Mesendoderm (in vitro differentiated cells): ENCODE data around the gene VTI1A.

Source experiments
- DNase-seq: peaks from one replicate; pipeline ENCODE4 v3.0.0; 2013
- H2AK5ac ChIP-seq: 2 replicates; pipeline ENCODE4 v1.6.1; 2013; ENCODE audit warnings: low read length, inconsistent platforms
- H2BK120ac ChIP-seq: 2 replicates; pipeline ENCODE4 v1.6.1; 2013; ENCODE audit warnings: low read depth, mild to moderate bottlenecking, low read length, moderate library complexity, mixed read lengths
- H2BK15ac ChIP-seq: replicated peaks from 2 replicates; pipeline ENCODE4 v1.6.1; 2013; ENCODE audit warnings: low read depth, mild to moderate bottlenecking, moderate library complexity
- H2BK5ac ChIP-seq: 2 replicates; pipeline ENCODE4 v1.6.1; 2013; ENCODE audit warnings: low read length, inconsistent platforms
- H3K18ac ChIP-seq: 2 replicates; pipeline ENCODE4 v1.6.1; 2013; ENCODE audit warnings: mild to moderate bottlenecking, low read length, mixed read lengths
- H3K23ac ChIP-seq: one replicate; pipeline ENCODE4 v1.6.1; 2013; ENCODE audit warnings: low read length
- H3K27ac ChIP-seq: 2 replicates; pipeline ENCODE4 v1.5.1; 2013; ENCODE audit warnings: low read depth, mild to moderate bottlenecking, inconsistent platforms, low read length, moderate library complexity
- H3K27me3 ChIP-seq: 2 replicates; pipeline ENCODE4 v1.6.1; 2013; ENCODE audit warnings: low read length, control low read depth, mild to moderate bottlenecking, inconsistent platforms; ENCODE audit not compliant: insufficient read depth, poor library complexity
- H3K36me3 ChIP-seq: 2 replicates; pipeline ENCODE4 v1.6.1; 2013; ENCODE audit warnings: low read length, inconsistent platforms; ENCODE audit not compliant: control insufficient read depth, insufficient read depth
- H3K4ac ChIP-seq: one replicate; pipeline ENCODE4 v1.6.1; 2013; ENCODE audit warnings: low read depth, mild to moderate bottlenecking, low read length, moderate library complexity
- H3K4me1 ChIP-seq: 2 replicates; pipeline ENCODE4 v1.6.1; 2013; ENCODE audit warnings: low read depth, low read length, inconsistent platforms; ENCODE audit not compliant: control insufficient read depth
- H3K4me2 ChIP-seq: 2 replicates; pipeline ENCODE4 v1.6.1; 2013; ENCODE audit warnings: low read length
- H3K4me3 ChIP-seq: 2 replicates; pipeline ENCODE4 v1.5.1; 2013; ENCODE audit warnings: mild to moderate bottlenecking, low read length
- H3K56ac ChIP-seq: one replicate; pipeline ENCODE4 v1.6.1; 2013; ENCODE audit warnings: low read length
- H3K79me1 ChIP-seq: 2 replicates; pipeline ENCODE4 v1.6.1; 2013; ENCODE audit warnings: low read length, inconsistent platforms
- H3K79me2 ChIP-seq: 2 replicates; pipeline ENCODE4 v1.6.1; 2013; ENCODE audit warnings: mild to moderate bottlenecking, low read length; ENCODE audit not compliant: control insufficient read depth, insufficient read depth
- H3K9ac ChIP-seq: 2 replicates; pipeline ENCODE4 v1.6.1; 2013; ENCODE audit warnings: low read length, inconsistent platforms
- H4K5ac ChIP-seq: one replicate; pipeline ENCODE4 v1.6.1; 2013; ENCODE audit warnings: low read length
- H4K8ac ChIP-seq: one replicate; pipeline ENCODE4 v1.6.1; 2013; ENCODE audit warnings: low read depth, mild to moderate bottlenecking, control low read depth, low read length, moderate library complexity
- WGBS: extraction: QIAGEN DNeasy Blood & Tissue Kit; methylation state at CpG from one replicate; pipeline ENCODE4 v1.1.7; 2013; ENCODE audit warnings: low lambda C conversion rate, missing lambda C conversion rate; ENCODE audit not compliant: insufficient coverage; ENCODE audit errors: extremely low coverage; 5-methylcytosine and 5-hydroxymethylcytosine counted together

Gene VTI1A

DNA sequence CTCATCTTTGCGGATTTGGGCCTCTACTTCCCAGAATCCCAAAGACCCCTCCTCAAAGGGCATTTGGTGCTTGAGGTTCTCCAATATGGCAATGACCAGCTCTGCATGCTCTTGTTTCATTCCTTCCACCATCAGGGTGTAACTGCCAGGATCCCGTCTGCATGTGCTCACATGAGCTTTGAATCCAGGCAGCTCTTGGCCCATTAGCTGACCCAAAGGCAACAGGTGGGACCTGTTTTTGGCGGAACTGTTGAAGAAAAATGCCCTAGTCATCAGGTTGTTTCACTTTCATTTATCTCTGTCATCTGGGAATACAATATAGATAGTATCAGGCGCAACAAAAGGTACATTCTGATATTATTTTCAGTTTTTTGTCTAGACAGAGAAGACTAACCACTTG is 343.9 kb downstream of the VTI1A start:
- Histone ChIP-seq H2BK15ac (no peak overlapping the region), H3K27ac (no peak overlapping the region), H2BK120ac (no peak overlapping the region), H4K5ac (no peak overlapping the region), H2AK5ac (no peak overlapping the region), H3K27me3 (no peaks in the 10 kb centered on the region), H2BK5ac (no peak overlapping the region), H3K4me3 (no peak overlapping the region), H3K18ac (no peak overlapping the region), H3K23ac (no peak overlapping the region), H3K36me3 (no peaks in the 10 kb centered on the region), H3K56ac (peak overlapping the region; percentile 10), H3K9ac (no peak overlapping the region), H3K79me2 (no peaks in the 10 kb centered on the region), H3K79me1 (no peaks in the 10 kb centered on the region), H3K4ac (no peak overlapping the region), H4K8ac (no peak overlapping the region), H3K4me2 (no peak overlapping the region), H3K4me1 (peaks cover 9% of the 10 kb centered on the region)
- no CpG with 5 or more reads among the region's 4 CpGs for WGBS
- no peak for DNase-seq

DNA sequence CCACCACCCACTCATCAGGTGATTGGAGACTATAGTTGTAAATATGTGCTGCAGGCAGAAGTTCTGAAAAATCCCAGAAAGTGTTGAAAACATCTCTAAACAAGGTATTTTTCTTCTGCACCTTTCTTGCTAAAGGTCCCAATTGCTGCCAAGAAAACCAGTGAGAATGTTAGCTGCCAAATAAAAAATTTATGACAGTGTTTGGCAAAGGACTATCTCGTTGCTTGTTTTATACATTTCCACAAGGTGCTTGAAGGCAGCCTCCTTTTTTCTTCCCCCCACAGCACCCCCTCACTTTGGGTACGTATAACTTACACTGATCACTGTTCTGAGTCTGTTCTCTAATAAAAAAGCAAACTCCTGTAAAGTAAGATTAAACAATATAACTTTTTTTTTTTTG is 344.4 kb downstream of the VTI1A start:
- no peaks in the 10 kb centered on the region for H3K79me1 ChIP-seq
- no peak overlapping the region for H2BK120ac ChIP-seq
- no peak overlapping the region for H3K4ac ChIP-seq
- H3K56ac ChIP-seq = no peak overlapping the region
- H3K18ac ChIP-seq = no peak overlapping the region
- no peak overlapping the region for H3K4me3 ChIP-seq
- no peak overlapping the region for H3K4me2 ChIP-seq
- H3K23ac ChIP-seq = no peak overlapping the region
- no peak overlapping the region for H3K9ac ChIP-seq
- no peaks in the 10 kb centered on the region for H3K79me2 ChIP-seq
- peak overlapping the region; percentile 96 for H4K8ac ChIP-seq
- DNase-seq = no peak
- H3K4me1 ChIP-seq = peaks cover 9% of the 10 kb centered on the region
- H2BK5ac ChIP-seq = no peak overlapping the region
- H3K36me3 ChIP-seq = no peaks in the 10 kb centered on the region
- no peak overlapping the region for H3K27ac ChIP-seq
- no peak overlapping the region for H4K5ac ChIP-seq
- no peaks in the 10 kb centered on the region for H3K27me3 ChIP-seq
- no peak overlapping the region for H2BK15ac ChIP-seq
- no peak overlapping the region for H2AK5ac ChIP-seq
- WGBS = no CpG with 5 or more reads among the region's 2 CpGs

DNA sequence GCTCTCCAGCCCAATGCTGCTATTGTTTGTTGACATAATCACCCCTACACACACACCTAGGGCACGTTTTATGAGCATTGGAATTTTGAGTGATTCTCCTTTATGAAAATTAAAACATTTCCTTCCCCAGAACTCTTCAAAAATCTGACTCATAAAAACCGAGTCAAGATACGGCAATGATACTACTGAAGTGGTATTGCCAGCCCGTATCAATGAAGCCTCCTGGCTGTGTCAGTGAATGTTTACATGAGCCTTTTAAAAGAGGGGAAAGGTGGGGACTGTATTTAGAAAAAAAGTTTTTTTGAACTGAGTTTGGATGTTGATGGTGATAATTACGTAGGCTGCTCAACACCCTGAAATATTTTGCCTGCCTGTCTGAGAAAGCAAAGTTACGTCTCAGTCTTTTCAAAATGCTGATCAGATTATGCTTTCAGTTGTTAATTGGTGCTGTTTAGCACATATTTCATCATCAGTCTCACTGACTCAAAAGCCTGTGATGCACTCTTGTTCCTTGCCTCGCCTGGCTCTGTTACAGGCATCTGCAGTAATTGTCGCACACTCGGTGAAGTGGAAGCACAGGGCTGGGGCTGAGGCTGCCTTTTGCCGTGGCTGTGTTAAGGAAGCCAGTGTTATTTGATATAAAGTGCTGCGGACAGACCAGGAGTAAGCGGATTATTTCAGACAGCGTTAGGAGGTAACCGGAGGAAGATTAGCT is 345.6 kb downstream of the VTI1A start:
- no CpG with 5 or more reads among the region's 14 CpGs for WGBS
- H3K27ac ChIP-seq = no peak overlapping the region
- no peak overlapping the region for H4K5ac ChIP-seq
- no peaks in the 10 kb centered on the region for H3K79me2 ChIP-seq
- H3K36me3 ChIP-seq = no peaks in the 10 kb centered on the region
- H3K4me2 ChIP-seq = no peak overlapping the region
- no peak overlapping the region for H2BK5ac ChIP-seq
- peak overlapping the region; percentile 65 for H3K56ac ChIP-seq
- H3K9ac ChIP-seq = no peak overlapping the region
- H3K4me1 ChIP-seq = peaks cover 9% of the 10 kb centered on the region
- H3K18ac ChIP-seq = no peak overlapping the region
- no peak overlapping the region for H2BK120ac ChIP-seq
- H3K23ac ChIP-seq = peak overlapping the region; percentile 8
- H3K4me3 ChIP-seq = no peak overlapping the region
- H2AK5ac ChIP-seq = no peak overlapping the region
- H2BK15ac ChIP-seq = no peak overlapping the region
- no peaks in the 10 kb centered on the region for H3K79me1 ChIP-seq
- peak; percentile 35 for DNase-seq
- H3K4ac ChIP-seq = no peak overlapping the region
- no peak overlapping the region for H4K8ac ChIP-seq
- no peaks in the 10 kb centered on the region for H3K27me3 ChIP-seq

GRCh38 chr10:112793202-112793921 is 346.3 kb downstream of the VTI1A start:
- H3K4me2 ChIP-seq = no peak overlapping the region
- no peaks in the 10 kb centered on the region for H3K79me2 ChIP-seq
- H3K9ac ChIP-seq = no peak overlapping the region
- peak overlapping the region; percentile 27 for H3K4ac ChIP-seq
- no peak overlapping the region for H2BK5ac ChIP-seq
- H4K8ac ChIP-seq = no peak overlapping the region
- H3K23ac ChIP-seq = no peak overlapping the region
- H4K5ac ChIP-seq = no peak overlapping the region
- no peak overlapping the region for H3K27ac ChIP-seq
- WGBS = no CpG with 5 or more reads among the region's 8 CpGs
- H3K56ac ChIP-seq = peak overlapping the region; percentile 65
- H2BK120ac ChIP-seq = no peak overlapping the region
- no peaks in the 10 kb centered on the region for H3K79me1 ChIP-seq
- no peaks in the 10 kb centered on the region for H3K36me3 ChIP-seq
- no peaks in the 10 kb centered on the region for H3K27me3 ChIP-seq
- DNase-seq = no peak
- no peak overlapping the region for H3K4me3 ChIP-seq
- no peak overlapping the region for H2BK15ac ChIP-seq
- no peak overlapping the region for H3K18ac ChIP-seq
- peaks cover 9% of the 10 kb centered on the region for H3K4me1 ChIP-seq
- H2AK5ac ChIP-seq = no peak overlapping the region

DNA sequence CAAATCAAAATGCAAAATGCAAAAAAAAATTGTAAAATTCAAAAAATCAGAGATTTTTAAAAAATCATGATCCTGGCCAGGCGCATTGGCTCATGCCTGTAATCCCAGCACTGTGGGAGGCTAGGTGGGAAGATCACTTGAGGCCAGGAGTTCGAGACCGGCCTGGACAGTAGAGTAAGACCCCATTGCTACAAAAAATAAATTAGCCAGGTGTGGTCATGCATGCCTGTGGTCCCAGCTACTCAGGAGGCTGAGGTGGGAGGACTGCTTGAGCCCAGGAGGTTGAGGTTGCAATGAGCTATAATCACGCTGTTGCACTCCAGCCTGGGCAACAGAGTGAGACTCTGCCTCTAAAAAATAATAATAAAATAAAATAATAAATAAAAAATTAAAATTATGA is 347.2 kb downstream of the VTI1A start:
- WGBS = no CpG with 5 or more reads among the region's 4 CpGs
- H3K18ac ChIP-seq = no peak overlapping the region

More for the DNA sequence above, 347.2 kb downstream of the VTI1A start:
- no peak overlapping the region for H3K56ac ChIP-seq
- H3K9ac ChIP-seq = no peak overlapping the region
- no peaks in the 10 kb centered on the region for H3K79me2 ChIP-seq
- H3K27me3 ChIP-seq = no peaks in the 10 kb centered on the region
- no peak overlapping the region for H3K27ac ChIP-seq
- no peak overlapping the region for H3K4ac ChIP-seq
- no peak overlapping the region for H4K8ac ChIP-seq
- no peak overlapping the region for H2AK5ac ChIP-seq
- H4K5ac ChIP-seq = no peak overlapping the region
- H3K4me2 ChIP-seq = no peak overlapping the region
- H3K36me3 ChIP-seq = no peaks in the 10 kb centered on the region
- no peak overlapping the region for H2BK120ac ChIP-seq
- H3K79me1 ChIP-seq = no peaks in the 10 kb centered on the region
- peaks cover 9% of the 10 kb centered on the region for H3K4me1 ChIP-seq
- H3K4me3 ChIP-seq = no peak overlapping the region
- no peak for DNase-seq
- H3K23ac ChIP-seq = no peak overlapping the region
- H2BK15ac ChIP-seq = no peak overlapping the region
- H2BK5ac ChIP-seq = no peak overlapping the region
